ENCODE data around the gene ZNF274.

ZNF274 gene

GRCh38 chr19:58217069-58217481 lies 34.2 kb downstream of the ZNF274 start:
- TF ChIP-seq MAX (IDR thresholded peaks at IDR 0.05; ENCODE audit: low read depth, low read length) (no peak), POLR2A (IDR thresholded peaks at IDR 0.05; ENCODE audit: extremely low read depth, insufficient read length) (no peak), MYC (IDR thresholded peaks at IDR 0.05; ENCODE audit: low read depth, low read length) (no peak), CTCF (IDR thresholded peaks at IDR 0.05; ENCODE audit: low read depth, low read length) (no peak)
- DNase-seq (ENCODE audit: low read depth): no peak
- H3K4me3 ChIP-seq (ENCODE audit: low read depth, low read length): no peak overlapping the region

- DNase-seq (ENCODE audit: low read depth): no peak
- TF ChIP-seq MAX (IDR thresholded peaks at IDR 0.05; ENCODE audit: low read depth, low read length) (no peak), POLR2A (IDR thresholded peaks at IDR 0.05; ENCODE audit: extremely low read depth, insufficient read length) (no peak), MYC (IDR thresholded peaks at IDR 0.05; ENCODE audit: low read depth, low read length) (no peak), CTCF (IDR thresholded peaks at IDR 0.05; ENCODE audit: low read depth, low read length) (no peak)
- no peak overlapping the region for H3K4me3 ChIP-seq (ENCODE audit: low read depth, low read length)
Observed at GRCh38 chr19:58217607-58218391, 34.9 kb downstream of the ZNF274 start.

- TF ChIP-seq POLR2A (IDR thresholded peaks at IDR 0.05; ENCODE audit: extremely low read depth, insufficient read length): no peak
- no peak for TF ChIP-seq CTCF (IDR thresholded peaks at IDR 0.05; ENCODE audit: low read depth, low read length)
- no peak for TF ChIP-seq MYC (IDR thresholded peaks at IDR 0.05; ENCODE audit: low read depth, low read length)
- TF ChIP-seq MAX (IDR thresholded peaks at IDR 0.05; ENCODE audit: low read depth, low read length): no peak
- no peak overlapping the region for H3K4me3 ChIP-seq (ENCODE audit: low read depth, low read length)
- DNase-seq (ENCODE audit: low read depth): peak; percentile 50
Observed at GRCh38 chr19:58218899-58219298, 36.0 kb downstream of the ZNF274 start.

- DNase-seq (ENCODE audit: low read depth): peak; percentile 18
- TF ChIP-seq MAX (IDR thresholded peaks at IDR 0.05; ENCODE audit: low read depth, low read length): no peak
- no peak for TF ChIP-seq MYC (IDR thresholded peaks at IDR 0.05; ENCODE audit: low read depth, low read length)
- TF ChIP-seq CTCF (IDR thresholded peaks at IDR 0.05; ENCODE audit: low read depth, low read length): no peak
- TF ChIP-seq POLR2A (IDR thresholded peaks at IDR 0.05; ENCODE audit: extremely low read depth, insufficient read length): no peak
- peak overlapping the region; percentile 73 for H3K4me3 ChIP-seq (ENCODE audit: low read depth, low read length)
Observed at GRCh38 chr19:58227964-58228584, 45.2 kb downstream of the ZNF274 start.

GRCh38 chr19:58228585-58229254 lies 45.9 kb downstream of the ZNF274 start, which contains the start of gene ZNF544:
Gene ZNF544 (plus strand): TSS chr19:58228914. CDS start chr19:58244024, 15,110 bp downstream.
- TF ChIP-seq MYC (IDR thresholded peaks at IDR 0.05; ENCODE audit: low read depth, low read length) (no peak), POLR2A (IDR thresholded peaks at IDR 0.05; ENCODE audit: extremely low read depth, insufficient read length) (peak; percentile 56)
- peak; percentile 81 for DNase-seq (ENCODE audit: low read depth)
- H3K4me3 ChIP-seq (ENCODE audit: low read depth, low read length): peak within 1 kb of the TSS; percentile 73

- peak overlapping the region; percentile 73 for H3K4me3 ChIP-seq (ENCODE audit: low read depth, low read length)
- peak; percentile 43 for DNase-seq (ENCODE audit: low read depth)
- TF ChIP-seq MAX (IDR thresholded peaks at IDR 0.05; ENCODE audit: low read depth, low read length) (no peak), CTCF (IDR thresholded peaks at IDR 0.05; ENCODE audit: low read depth, low read length) (peak; percentile 10)
Observed at GRCh38 chr19:58229255-58229639, 46.4 kb downstream of the ZNF274 start.
